GM19099 (cell line): ENCODE results near the gene SLC1A5.

ENCODE experiments used
- POLR2A ChIP-seq: IDR thresholded peaks from 3 replicates; pipeline ENCODE4 v1.6.1; 2011; ENCODE audit warnings: low read depth; ENCODE audit not compliant: insufficient read length; ENCODE audit errors: extremely low read depth

SLC1A5 gene

DNA sequence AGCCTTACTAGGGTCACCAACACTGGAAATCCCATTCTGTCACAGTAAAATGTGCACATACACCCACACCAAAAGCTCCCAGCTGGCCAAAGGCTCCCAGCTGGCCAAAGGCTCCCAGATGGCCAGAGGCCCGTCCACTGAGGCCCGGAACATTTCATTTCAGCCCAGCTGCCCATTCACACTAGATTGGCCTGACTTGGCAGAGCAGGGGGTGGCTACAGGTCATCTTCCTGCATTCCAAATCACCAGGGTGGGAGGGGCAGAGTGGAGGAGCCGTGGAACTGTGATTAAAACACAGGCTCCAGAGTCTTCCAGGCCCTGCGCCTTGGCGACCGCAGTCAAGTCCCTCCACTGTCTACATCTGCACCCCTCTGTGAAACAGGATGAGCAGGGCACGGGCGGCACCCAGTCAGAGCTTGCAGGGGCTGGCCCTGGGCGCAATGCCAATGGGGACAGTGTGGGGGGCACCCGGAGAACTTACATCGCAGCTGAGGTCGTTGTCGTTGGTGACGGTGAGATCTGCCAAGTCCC is 61.4 kb downstream of the SLC1A5 start:
- no peak for TF ChIP-seq POLR2A

DNA sequence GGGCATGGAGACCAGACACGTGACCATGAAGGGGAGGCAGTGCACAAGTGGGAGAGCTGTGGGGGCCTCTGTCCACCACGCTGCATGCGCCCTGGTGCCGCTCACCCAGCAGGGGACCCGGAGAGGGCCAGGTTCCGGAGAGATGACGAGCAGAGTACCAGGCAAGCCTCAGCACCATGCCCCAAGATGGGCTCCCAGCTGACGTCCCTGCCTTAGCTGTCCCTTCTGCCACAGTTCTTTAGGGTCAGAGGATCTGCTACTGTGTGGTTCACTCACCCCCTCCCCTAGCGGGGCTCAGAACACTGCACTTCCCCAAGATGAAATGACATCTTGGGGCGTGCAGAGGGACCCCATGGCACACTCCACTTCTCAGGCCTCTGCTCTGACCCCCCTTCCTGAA is 61.8 kb downstream of the SLC1A5 start:
- no peak for TF ChIP-seq POLR2A

DNA sequence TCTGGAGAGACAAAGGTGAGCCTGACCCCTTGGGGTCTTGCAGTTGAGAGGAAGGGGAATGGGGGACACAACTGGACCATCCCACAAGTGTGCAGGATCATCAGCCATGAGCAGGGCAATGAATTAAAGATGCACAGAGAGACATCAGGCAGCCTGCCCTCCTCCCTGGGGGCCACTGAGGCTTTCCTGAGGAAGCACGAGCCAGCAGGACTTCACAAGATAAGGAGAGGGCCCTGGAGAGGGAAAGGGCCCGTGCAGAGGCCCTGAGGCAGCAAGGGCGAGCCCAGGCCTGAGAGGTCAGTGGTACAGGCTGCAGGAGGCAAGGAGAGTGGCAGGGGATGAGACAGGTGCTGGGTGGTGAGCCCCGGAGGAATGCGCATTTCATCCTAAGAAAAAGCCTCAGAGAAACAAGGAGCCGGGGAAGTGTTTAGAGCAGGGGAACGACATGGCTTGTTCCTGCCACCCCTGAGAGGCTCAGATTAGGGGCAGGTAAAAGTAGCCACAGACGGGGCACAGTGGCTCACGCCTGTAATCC is 62.5 kb downstream of the SLC1A5 start:
- TF ChIP-seq POLR2A = no peak

DNA sequence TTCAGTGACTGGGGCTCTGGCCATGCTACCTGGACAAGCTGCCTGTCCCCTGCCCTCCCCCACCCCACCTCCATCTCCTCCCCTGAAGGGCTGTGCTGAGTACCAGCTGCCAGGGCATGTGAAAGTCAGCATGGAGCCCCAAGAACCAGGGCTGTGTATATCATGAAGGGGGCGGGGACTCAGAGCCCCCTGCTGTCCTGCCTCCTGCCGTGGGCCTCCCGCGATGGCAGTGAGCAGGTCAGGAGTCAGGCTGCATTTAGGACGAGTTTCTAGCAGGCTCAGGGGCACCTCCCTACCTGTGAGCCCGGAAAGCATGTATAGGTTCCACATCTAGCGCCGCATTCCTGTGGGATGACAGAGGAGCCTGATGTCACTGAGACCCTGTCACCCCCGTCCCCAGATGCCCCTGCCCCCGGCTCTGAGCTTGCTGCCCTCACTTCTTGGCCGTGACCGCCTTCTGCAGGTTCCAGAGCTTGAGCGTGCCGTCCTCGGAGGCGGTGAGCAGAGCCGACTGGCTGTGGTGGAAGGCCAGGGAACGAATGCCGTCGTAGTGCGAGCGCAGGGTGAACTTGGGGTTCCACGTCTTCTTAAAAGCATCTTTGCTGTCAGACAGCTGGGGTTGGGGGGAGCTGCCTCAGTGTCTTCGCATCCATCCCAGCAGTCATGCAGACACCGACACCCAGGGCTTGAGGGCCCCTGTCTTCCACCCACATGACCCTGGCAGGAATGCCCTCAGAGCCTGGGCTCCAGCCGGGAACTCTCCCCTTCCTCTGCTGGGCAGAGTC is 63.2 kb downstream of the SLC1A5 start:
- no peak for TF ChIP-seq POLR2A
